Erythroblast (primary cell): ENCODE results near the gene TSPAN9.

Source experiments
- GATA1 ChIP-seq: IDR thresholded peaks from 2 replicates; pipeline ENCODE4 v1.6.1; 2011; ENCODE audit warnings: low read depth, mild to moderate bottlenecking, control low read depth, low read length, moderate library complexity
- POLR2A ChIP-seq: IDR thresholded peaks from 2 replicates; pipeline ENCODE4 v1.6.1; 2011; ENCODE audit warnings: mild to moderate bottlenecking, low read length

GRCh38 chr12:3285570-3285969 is 208.4 kb downstream of the TSPAN9 start:
- TF ChIP-seq POLR2A (no peak), GATA1 (no peak)
